GM19099 (cell line): Measurements from ENCODE around the gene MIPEP.

ENCODE experiments used
- POLR2A ChIP-seq: IDR thresholded peaks from 3 replicates; pipeline ENCODE4 v1.6.1; 2011; ENCODE audit warnings: low read depth; ENCODE audit not compliant: insufficient read length; ENCODE audit errors: extremely low read depth

Gene MIPEP

DNA sequence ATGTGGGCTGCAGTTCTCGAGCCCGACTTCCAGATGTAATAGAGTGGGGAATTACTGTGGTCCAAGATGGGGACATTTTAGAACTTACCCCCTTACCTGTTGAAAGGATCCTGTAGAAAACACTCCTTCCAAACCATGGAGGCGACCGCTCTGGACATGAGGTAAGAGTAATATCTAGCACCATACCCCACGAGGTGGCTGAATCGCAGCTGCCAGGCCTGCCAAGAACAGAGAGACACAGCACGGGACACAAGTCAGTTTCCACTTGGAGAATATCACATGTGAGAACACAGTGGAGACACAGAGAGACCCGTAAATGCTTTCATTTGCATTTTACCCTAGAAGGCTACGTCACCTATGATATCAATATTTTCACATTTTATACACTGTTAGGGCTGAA lies 129.2 kb downstream of the MIPEP start:
- no peak for TF ChIP-seq POLR2A

DNA sequence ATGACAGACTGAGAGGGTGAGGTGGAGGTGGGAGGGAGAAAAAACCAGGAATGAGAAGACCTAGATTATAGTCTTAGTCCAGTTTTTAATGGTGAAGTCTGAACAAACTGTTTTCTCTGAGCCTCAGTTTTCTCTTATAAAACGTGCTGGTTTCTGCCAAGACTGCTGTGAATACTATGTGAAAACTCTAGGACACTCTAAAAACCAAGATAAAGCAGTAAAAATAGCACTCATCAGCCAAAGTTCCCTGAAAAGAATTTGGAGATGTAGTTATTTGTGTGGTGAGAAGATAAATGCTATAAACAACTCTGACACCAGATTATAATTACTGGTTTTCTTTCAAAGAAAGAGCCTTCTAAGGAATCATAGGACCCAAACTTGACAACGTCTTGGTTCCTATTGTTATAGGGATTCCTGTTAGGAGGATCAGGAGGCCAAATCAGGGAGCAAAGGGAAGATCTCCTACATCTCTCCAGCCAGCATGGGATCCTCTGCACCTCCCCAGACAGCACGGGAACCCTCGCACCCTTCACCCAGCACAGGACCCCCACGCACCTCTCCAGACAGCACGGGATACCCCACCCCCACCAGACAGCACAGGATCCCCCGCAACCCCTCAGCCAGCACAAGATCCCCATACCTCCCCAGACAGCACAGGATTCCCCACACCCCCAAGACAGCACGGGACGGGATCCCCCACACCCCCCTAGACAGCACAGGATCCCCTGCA lies 130.2 kb downstream of the MIPEP start:
- TF ChIP-seq POLR2A: no peak

DNA sequence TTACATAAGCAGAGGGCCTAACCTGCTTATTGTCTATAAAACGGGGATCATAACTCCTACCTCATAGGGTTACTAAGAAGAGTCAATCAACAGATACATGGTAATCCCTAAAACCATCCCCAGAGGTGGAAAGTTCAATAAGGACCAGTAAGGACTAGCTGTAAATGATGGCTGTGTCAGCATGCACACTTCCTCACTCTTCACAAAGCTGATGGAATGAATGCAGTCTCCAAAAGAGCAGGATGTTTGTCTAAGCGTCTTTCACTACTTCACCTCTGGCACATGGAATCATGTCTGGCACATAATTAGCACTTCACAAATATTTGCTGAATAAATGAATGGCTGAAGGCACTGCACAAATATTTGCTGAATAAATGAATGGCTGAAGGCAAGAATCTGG lies 134.2 kb downstream of the MIPEP start:
- no peak for TF ChIP-seq POLR2A

DNA sequence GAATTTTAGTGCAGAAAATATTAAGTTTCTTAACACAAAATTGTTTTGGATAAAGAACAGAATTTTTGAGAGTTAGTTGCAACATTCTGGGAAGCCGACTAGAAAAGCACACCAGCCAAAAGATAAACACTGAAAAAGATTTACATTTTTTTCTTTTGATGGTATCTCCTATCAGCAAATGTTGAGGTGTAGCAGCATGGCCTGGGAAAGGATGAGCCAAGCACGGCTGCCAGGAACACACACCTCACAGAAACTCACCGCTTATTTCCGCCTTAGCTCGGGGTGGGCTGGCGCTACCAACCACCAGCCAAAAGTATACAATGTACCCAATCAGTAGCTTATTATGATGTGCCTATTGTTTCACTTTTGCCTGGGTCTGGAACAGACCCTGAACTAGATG lies 134.7 kb downstream of the MIPEP start:
- no peak for TF ChIP-seq POLR2A

DNA sequence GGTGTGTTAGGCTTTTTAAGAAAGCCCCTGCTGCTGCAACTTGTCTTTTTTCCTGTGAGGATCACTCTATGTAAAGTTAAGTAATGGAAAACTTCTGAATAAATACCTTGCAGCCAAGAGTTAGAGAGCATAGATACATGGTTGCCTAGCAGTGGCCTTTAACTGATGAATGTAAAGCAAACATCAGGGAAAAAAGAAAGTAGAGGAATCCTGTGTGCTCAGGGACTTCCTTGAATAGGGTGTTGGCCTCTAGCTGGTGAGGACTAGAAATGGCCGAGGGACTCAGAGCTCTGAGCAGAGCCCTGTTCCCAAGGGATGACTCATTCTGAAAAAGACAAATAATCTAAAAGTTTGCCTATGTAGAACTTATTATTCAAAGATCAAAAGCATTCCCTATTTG lies 135.7 kb downstream of the MIPEP start:
- TF ChIP-seq POLR2A: no peak

DNA sequence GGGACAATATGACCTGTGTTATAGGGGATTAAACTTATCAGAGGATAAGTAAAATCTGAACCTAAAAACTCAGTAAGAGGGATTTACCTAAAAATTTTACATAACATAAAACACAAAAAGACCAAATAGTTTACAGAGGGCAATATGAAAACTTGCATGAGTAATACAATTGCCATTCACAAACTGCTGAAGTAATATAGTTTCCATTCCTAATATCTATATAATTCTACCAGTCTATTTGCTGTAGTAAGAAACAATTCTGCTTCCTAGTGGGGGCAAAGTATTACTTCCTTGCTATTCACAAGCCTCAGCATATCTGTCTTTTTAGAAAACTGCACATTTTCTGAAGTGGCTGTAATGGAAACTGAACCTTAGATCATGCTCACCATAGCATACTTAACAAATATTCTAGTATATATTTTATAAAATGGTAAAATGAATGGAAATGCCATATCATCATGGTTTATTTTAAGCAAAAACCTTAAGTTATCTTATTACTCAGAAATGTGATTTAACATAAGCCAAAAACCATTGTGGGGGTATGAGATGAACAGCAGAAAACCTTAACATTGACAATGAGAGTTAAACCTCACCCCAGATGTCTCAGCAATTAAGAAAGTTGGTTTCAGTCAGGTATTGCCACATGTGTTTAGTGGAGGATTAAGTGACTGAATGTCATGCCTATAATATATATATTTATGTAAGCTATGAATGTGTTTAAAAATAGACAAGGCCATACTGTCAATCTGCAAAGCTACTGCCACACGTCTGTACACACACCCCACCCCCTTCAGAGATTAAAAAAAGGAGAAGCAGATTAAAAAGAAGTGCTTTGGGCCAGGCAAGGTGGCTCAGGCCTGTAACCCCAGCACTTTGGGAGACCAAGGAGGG lies 136.8 kb downstream of the MIPEP start:
- no peak for TF ChIP-seq POLR2A

DNA sequence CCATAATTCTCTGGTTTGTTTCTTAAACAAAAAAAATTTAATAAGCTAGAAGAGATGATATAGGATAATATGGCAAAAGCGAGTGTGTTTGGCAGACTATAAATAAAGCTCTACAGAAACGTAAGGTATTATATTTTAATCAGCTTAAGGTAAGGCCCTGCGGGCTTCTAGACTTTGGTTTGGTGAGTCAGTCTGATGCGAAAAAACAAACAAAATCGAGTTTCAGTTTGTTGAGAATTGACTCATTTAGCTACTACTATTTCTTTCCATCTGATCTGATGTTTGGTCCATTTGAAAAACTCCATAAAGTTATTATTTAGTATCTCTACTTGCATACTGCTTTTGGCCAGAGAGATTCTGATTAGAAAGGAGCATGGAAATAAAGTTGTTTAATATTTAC lies 138.0 kb downstream of the MIPEP start:
- no peak for TF ChIP-seq POLR2A

DNA sequence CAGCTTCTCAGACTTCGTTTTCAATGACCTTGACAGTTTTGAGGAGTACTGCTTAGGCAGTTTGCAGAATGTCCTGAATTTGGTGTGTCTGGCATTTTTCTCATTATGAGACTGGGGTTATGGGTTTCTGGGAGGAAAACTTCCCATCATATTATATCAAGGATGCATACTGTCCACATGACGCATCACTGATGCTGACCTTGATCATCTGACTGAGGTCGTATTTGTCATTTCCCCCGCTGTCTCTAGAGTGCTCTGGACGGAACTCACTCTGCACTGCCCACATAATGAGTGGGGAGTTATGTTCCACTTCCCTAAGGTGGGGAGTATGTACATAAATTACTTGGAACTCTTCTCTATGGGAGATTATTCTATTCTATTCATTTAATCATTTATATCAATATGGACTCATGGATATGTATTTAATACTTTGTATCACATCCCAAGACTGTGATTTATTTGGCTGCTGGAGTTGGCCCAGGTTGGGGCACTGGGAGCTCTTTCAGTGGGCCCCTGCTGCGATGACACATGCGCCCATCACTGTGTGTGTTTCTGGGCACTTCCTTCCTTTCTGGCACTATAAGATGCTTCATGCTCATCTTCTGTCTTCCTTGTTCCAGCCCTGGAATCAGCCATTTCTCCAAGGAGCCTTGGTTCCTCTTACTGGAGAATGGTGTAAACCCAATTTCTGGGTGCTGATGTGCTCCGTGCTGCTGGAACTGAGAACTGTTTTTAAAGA lies 138.6 kb downstream of the MIPEP start:
- TF ChIP-seq POLR2A: no peak

DNA sequence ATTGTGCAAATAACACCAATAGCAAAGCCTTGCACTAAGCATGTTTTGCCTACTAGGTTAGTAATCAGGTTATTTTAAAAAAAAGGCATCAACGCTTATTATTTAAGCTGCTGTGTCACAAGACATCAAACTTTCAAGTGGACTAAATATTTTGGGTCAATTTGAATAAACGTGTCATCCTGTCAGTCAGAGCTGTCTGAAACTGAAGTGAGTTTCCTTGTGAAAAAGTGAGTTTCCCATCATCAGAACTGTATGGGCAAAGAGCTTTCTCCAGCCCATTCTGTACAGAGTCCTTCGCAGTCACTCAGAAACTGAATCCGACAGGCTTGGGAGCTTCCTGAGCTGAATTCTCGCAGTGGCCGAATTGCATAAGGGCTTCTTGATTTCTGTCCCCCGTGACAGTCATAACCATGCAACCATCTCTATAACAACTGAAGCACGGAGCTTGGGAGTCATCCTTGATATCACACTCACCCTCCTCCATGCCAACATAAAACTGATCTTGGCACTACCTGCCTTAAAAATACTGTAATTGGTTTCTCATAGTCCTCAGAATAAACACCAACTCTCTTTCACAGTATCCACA lies 139.8 kb downstream of the MIPEP start:
- TF ChIP-seq POLR2A: no peak

DNA sequence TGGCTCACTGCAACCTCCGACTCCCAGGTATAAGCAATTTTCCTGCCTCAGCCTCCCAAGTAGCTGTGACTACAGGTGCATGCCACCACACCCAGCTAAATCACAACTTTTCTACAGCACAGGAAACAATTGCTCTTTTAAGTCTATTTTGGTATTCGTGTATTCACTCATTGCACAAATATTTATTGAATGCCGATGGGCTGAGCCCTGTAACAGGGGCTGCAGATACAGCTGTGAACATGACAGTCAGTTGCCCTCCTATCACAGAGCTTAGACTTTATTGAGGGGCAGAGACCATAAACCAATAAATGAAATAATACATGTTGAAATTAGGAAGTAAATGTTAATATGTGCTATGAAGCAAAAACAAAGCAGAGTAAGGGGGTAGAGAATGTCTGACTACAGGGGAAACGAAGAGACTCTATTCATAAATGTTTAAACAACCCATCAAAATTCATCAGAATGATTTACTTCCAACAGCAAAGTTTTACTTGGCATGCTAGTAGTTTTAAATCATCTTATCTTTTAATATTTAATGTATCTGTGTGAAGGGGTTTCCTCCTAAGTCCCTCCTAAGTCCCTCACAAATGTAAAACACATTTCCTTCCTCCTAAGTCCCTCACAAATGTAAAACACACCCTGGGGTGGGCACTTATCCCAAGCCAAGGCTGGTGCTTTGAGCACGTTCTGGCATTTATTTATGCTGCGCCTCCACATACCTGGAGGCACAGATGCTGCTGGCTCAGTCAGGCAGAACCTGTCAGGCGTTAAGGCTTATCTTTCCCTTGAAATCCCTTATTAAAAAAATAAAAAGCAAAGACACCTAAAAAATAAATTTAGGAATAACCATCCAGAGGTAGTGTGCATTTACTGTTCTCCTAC lies 140.8 kb downstream of the MIPEP start:
- no peak for TF ChIP-seq POLR2A

DNA sequence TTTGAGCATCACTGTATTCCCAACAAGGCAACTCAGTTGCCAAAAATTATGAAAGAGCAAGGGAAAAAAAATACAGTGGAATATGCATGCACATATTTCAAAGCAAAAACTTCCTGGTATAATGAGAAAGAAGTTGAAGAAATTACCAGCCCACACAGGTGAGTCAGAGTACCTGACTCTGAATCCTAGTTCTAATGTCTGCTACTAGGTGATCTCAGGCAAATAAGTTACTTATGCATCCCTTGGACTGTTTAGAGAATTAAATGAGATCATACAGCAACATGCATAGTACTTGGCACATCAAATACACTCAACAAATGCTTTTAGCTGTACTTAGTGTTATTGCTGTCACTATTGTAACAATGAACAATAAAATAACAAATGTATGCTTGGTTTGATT lies 144.9 kb downstream of the MIPEP start:
- TF ChIP-seq POLR2A: no peak

DNA sequence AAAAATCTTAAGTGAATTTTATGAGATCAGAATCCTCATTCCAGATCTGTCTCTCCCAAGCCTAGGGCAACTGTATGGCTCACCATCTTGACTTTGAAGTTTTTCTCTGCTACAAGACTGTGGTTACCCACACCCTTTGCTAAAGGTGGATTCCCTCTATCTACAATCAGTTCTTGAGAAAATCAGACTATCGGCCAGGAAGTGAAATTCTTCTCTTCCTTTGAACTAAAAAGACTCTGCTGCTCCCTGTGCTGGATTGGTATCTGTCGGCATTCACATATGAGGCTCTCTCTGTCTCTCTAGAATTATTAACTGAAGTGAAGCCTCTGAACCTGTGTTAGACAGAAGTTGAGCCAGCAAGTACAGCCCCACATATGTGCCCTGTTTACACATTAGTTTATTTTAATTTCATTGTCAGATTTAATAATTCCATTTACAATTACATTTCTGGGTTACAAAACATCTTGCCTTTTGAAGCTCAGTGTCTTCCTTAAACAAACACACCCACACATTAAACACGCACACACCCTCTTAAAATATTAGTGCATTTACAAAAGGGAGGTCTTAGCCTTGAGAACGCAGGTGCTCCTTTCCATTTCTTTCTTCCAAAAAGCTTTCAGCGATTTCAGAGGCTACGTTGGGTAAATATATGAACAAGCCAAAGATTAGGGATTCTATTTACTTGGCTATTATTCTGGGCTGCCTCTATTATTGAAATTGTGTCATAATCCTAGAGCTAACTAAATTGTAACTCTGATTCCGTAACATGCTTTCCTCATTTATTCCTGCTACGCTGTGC lies 145.7 kb downstream of the MIPEP start:
- no peak for TF ChIP-seq POLR2A

DNA sequence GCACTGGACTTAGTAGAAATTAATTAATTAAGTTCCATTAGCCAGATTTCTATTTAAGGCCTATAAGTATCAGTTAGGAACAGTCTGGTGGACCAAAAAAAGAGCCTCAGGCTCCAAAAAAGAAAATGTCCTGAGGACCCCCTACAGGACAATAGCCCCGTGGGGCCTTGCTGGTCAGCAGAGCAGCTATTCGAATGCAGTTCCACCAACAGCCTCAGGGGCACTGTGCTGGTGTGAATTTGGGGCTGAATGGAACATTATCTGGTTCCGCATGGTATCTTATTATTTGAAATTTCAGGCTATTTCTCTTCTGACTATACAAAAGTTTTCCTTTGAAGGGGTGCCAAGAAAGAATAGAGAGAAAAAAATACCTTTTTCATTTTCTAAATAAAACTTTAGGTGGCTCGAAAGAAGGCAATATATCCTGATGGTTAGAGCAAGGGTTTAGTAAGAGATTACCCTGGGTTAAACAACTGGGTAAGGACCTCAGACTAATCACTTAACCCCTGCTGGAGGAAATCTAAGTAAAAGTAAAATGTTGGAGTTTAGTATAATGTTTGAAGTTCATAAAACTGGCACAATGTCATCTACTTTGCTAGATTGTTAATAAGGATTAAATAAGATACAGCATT lies 147.2 kb downstream of the MIPEP start:
- TF ChIP-seq POLR2A: no peak
